HEK293T (cell line): Measurements from ENCODE around the gene OSTM1.
A peak's percentile ranks its signal among the peaks of the same experiment; 100 is the strongest.

ENCODE experiments used
- CTCF ChIA-PET: fragments of 350-600 bp; formaldehyde crosslinking; extraction: SDS; loops from one replicate; lab custom pipeline; 2021; ENCODE audit warnings: antibody characterized with exemption, inconsistent platforms; lab: Yijun Ruan, JAX
- POLR2A ChIA-PET: fragments of 350-600 bp; formaldehyde crosslinking; extraction: SDS; loops from one replicate; lab custom pipeline; 2020; ENCODE audit warnings: antibody characterized with exemption, inconsistent platforms; lab: Yijun Ruan, JAX
- DNase-seq: peaks from one replicate; pipeline ENCODE4 v3.0.0; 2012; ENCODE audit warnings: mixed read lengths; ENCODE audit errors: extremely low spot score
- ARNT ChIP-seq: fragments of 450-650 bp; IDR thresholded peaks from 2 replicates; pipeline ENCODE4 v1.6.1; 2017; ENCODE audit warnings: mild to moderate bottlenecking
- BHLHE40 ChIP-seq: fragments of 450-650 bp; IDR thresholded peaks from 2 replicates; pipeline ENCODE4 v1.6.1; 2016; ENCODE audit warnings: mild to moderate bottlenecking, moderate library complexity, borderline replicate concordance
- CTBP1 ChIP-seq: fragments of 450-650 bp; IDR thresholded peaks from 2 replicates; pipeline ENCODE4 v1.6.1; 2016; ENCODE audit warnings: borderline replicate concordance
- ELF4 ChIP-seq: fragments of 450-650 bp; IDR thresholded peaks from 2 replicates; pipeline ENCODE4 v1.6.1; 2017; ENCODE audit warnings: antibody characterized with exemption
- FOXA1 ChIP-seq: fragments of 450-650 bp; IDR thresholded peaks from 2 replicates; pipeline ENCODE4 v1.6.1; 2016; ENCODE audit warnings: mild to moderate bottlenecking
- FOXK2 ChIP-seq: fragments of 450-650 bp; IDR thresholded peaks from 2 replicates; pipeline ENCODE4 v1.6.1; 2016; ENCODE audit warnings: mild to moderate bottlenecking
- FOXM1 ChIP-seq: fragments of 450-650 bp; IDR thresholded peaks from 2 replicates; pipeline ENCODE4 v1.6.1; 2017; ENCODE audit warnings: mild to moderate bottlenecking, borderline replicate concordance
- HDGF ChIP-seq: fragments of 450-650 bp; IDR thresholded peaks from 2 replicates; pipeline ENCODE4 v1.6.1; 2017; ENCODE audit warnings: antibody characterized with exemption, borderline replicate concordance
- L3MBTL2 ChIP-seq: fragments of 450-650 bp; conservative IDR thresholded peaks from 2 replicates; pipeline ENCODE4 v1.6.1; 2016; ENCODE audit warnings: mild to moderate bottlenecking
- LEF1 ChIP-seq: fragments of 450-650 bp; IDR thresholded peaks from 2 replicates; pipeline ENCODE4 v1.6.1; 2017; ENCODE audit warnings: mild to moderate bottlenecking, borderline replicate concordance
- NFRKB ChIP-seq: fragments of 450-650 bp; IDR thresholded peaks from 2 replicates; pipeline ENCODE4 v1.6.1; 2016; ENCODE audit warnings: mild to moderate bottlenecking, moderate library complexity
- PKNOX1 ChIP-seq: fragments of 450-650 bp; IDR thresholded peaks from 2 replicates; pipeline ENCODE4 v1.6.1; 2016
- SP1 ChIP-seq: fragments of 450-650 bp; IDR thresholded peaks from 2 replicates; pipeline ENCODE4 v1.6.1; 2017
- SUZ12 ChIP-seq: fragments of 450-650 bp; IDR thresholded peaks from 2 replicates; pipeline ENCODE4 v1.6.1; 2016; ENCODE audit warnings: mild to moderate bottlenecking
- TARDBP ChIP-seq: fragments of 450-650 bp; IDR thresholded peaks from 2 replicates; pipeline ENCODE4 v1.6.1; 2016
- ZNF384 ChIP-seq: fragments of 450-650 bp; IDR thresholded peaks from 2 replicates; pipeline ENCODE4 v1.6.1; 2016

OSTM1 gene

DNA sequence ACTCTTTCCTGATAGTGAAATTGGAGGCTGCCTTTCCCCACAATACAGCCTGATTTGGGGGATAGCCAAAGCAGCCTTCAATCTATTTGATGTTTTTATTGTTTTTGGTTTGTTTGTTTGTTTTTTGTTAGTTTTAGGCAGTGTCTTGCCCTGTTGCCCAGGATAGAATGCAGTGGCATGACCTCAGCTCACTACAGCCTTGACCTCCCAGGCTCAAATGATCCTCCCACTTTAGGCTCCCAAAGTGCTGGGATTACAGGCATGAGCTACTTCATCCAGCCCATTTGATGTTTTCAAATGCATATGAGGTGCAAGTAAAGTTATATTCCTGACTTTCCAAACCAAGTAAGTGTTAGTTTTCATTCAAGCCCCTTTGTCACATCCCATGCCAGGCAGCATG lies 75.2 kb downstream of the OSTM1 start:
- ChIA-PET POLR2A (no interaction called here), CTCF (interaction anchor here (0.6 kb wide), 1 partner anchor 520 kb away, joined by 3 read pairs; no protein-coding TSS in a partner anchor)
- no peak for TF ChIP-seq TARDBP
- TF ChIP-seq ZNF384: no peak
- no peak for TF ChIP-seq CTBP1
- TF ChIP-seq FOXK2: no peak
- TF ChIP-seq PKNOX1: no peak
- TF ChIP-seq FOXA1: no peak
- TF ChIP-seq L3MBTL2: no peak
- TF ChIP-seq HDGF: no peak
- TF ChIP-seq BHLHE40: no peak
- TF ChIP-seq ELF4: no peak
- no peak for TF ChIP-seq NFRKB
- TF ChIP-seq SUZ12: no peak
- no peak for TF ChIP-seq LEF1
- TF ChIP-seq SP1: no peak
- TF ChIP-seq FOXM1: no peak
- TF ChIP-seq ARNT: no peak
- DNase-seq: no peak

- peak; percentile 16 for DNase-seq
- CTCF ChIA-PET: interaction anchor here (0.7 to 1.5 kb wide), 2 partner anchors 11 to 62 kb away, joined by 4 to 8 read pairs; no protein-coding TSS in a partner anchor
- TF ChIP-seq NFRKB (no peak), L3MBTL2 (no peak), CTBP1 (no peak), SP1 (no peak), ELF4 (no peak), LEF1 (no peak), ARNT (no peak), SUZ12 (no peak), BHLHE40 (no peak)
- POLR2A ChIA-PET: interaction anchor here (2.3 kb wide), 1 partner anchor 11 kb away, joined by 6 read pairs; no protein-coding TSS in a partner anchor
Observed at GRCh38 chr6:107991772-107992550, 82.6 kb downstream of the OSTM1 start.
